Activated naive CD4-positive, alpha-beta T cell (primary cell): ENCODE results near the gene TOMT.

Source experiments
- DNase-seq, 4 experiments: peaks; one replicate each; lab custom pipeline; 2025; lab: John Stamatoyannopoulos, UW

The TOMT gene

GRCh38 chr11:72105888-72106287 lies at the start of gene TOMT:
TSS of gene TOMT (plus strand) at chr11:72105924. CDS start at chr11:72105952, 28 bp downstream.
- no peak for DNase-seq

GRCh38 chr11:72058416-72059034 lies 47.2 kb upstream of the TOMT start:
- DNase-seq, result no peak

GRCh38 chr11:72061739-72062396 lies 43.9 kb upstream of the TOMT start:
- DNase-seq, result no peak

- no peak for DNase-seq
These were observed 38.9 kb upstream of the TOMT start for GRCh38 chr11:72066855-72067254.

GRCh38 chr11:72067266-72067665 lies 38.5 kb upstream of the TOMT start:
- DNase-seq, result no peak

- DNase-seq, result no peak
These were observed 38.0 kb upstream of the TOMT start for GRCh38 chr11:72067676-72068075.

GRCh38 chr11:72069200-72069599 lies 36.5 kb upstream of the TOMT start:
- no peak for DNase-seq

- DNase-seq, result no peak
These were observed 35.9 kb upstream of the TOMT start for GRCh38 chr11:72069787-72070251.

- DNase-seq, result no peak
These were observed 35.2 kb upstream of the TOMT start for GRCh38 chr11:72070491-72070890.

- DNase-seq, result no peak
These were observed 33.4 kb upstream of the TOMT start for GRCh38 chr11:72072348-72072747.

GRCh38 chr11:72075109-72075508 lies 30.6 kb upstream of the TOMT start:
- DNase-seq, result no peak

- no peak for DNase-seq
These were observed 30.0 kb upstream of the TOMT start for GRCh38 chr11:72075756-72076155.

- no peak for DNase-seq
These were observed 27.2 kb upstream of the TOMT start for GRCh38 chr11:72078477-72078876.

- DNase-seq, result no peak
These were observed 25.9 kb upstream of the TOMT start for GRCh38 chr11:72079819-72080325.

- DNase-seq, result peak; percentile 88 to 97 (median 94)
These were observed 25.2 kb upstream of the TOMT start, which contains the start of the genes LRRC51 and NUMA1 for GRCh38 chr11:72080326-72081183. TSS of gene LRRC51 (plus strand) at chr11:72080850. CDS start at chr11:72089084, 8,234 bp downstream. TSS of gene NUMA1 (minus strand) at chr11:72080542. CDS start at chr11:72035943, 44,599 bp downstream.

GRCh38 chr11:72081184-72081644 lies 24.5 kb upstream of the TOMT start:
- DNase-seq, result no peak

- no peak for DNase-seq
These were observed 23.8 kb upstream of the TOMT start for GRCh38 chr11:72081821-72082453.

GRCh38 chr11:72083414-72083813 lies 22.3 kb upstream of the TOMT start:
- DNase-seq, result no peak

- DNase-seq, result no peak
These were observed 21.6 kb upstream of the TOMT start for GRCh38 chr11:72084076-72084475.

- DNase-seq, result no peak
These were observed 20.8 kb upstream of the TOMT start for GRCh38 chr11:72084965-72085364.

- no peak for DNase-seq
These were observed 19.9 kb upstream of the TOMT start for GRCh38 chr11:72085621-72086351.
